WTC11 (cell line): Measurements from ENCODE around the gene SHC2.

ENCODE experiments used
- E2F4 ChIP-seq: sonication (generic); formaldehyde crosslinking; IDR thresholded peaks from 2 replicates; pipeline ENCODE4 v1.8.1; 2022; ENCODE audit warnings: low read depth, mild to moderate bottlenecking, moderate library complexity, missing genetic modification reagents, borderline replicate concordance
- FOXP1 ChIP-seq: sonication (generic); formaldehyde crosslinking; IDR thresholded peaks from 2 replicates; pipeline ENCODE4 v1.8.0; 2022; ENCODE audit warnings: missing genetic modification reagents, mild to moderate bottlenecking, moderate library complexity, borderline replicate concordance
- JUN ChIP-seq: sonication (generic); formaldehyde crosslinking; IDR thresholded peaks from 2 replicates; pipeline ENCODE4 v1.8.0; 2023; ENCODE audit warnings: mild to moderate bottlenecking, missing genetic modification reagents
- KAT7 ChIP-seq: sonication (generic); formaldehyde crosslinking; IDR thresholded peaks from 2 replicates; pipeline ENCODE4 v1.8.1; 2023; ENCODE audit warnings: missing genetic modification reagents, mild to moderate bottlenecking, borderline replicate concordance
- NFE2L1 ChIP-seq: sonication (generic); formaldehyde crosslinking; IDR thresholded peaks from 2 replicates; pipeline ENCODE4 v1.8.1; 2023; ENCODE audit warnings: missing genetic modification reagents
- RELA ChIP-seq: sonication (generic); formaldehyde crosslinking; IDR thresholded peaks from 2 replicates; pipeline ENCODE4 v1.8.1; 2022; ENCODE audit warnings: missing genetic modification reagents, mild to moderate bottlenecking, borderline replicate concordance
- ZNF121 ChIP-seq: sonication (generic); formaldehyde crosslinking; IDR thresholded peaks from 2 replicates; pipeline ENCODE4 v1.8.0; 2023; ENCODE audit warnings: missing genetic modification reagents
- ZNF138 ChIP-seq: sonication (generic); formaldehyde crosslinking; conservative IDR thresholded peaks from 2 replicates; pipeline ENCODE4 v1.8.1; 2022; ENCODE audit warnings: mild to moderate bottlenecking, moderate library complexity, missing genetic modification reagents
- TF ChIP-seq, protein P1 (sequence below): fragments of 200-600 bp; IDR thresholded peaks from 2 replicates; pipeline ENCODE4 v1.8.0; 2022; ENCODE audit warnings: antibody characterized with exemption
- TF ChIP-seq, protein P2 (sequence below): sonication (generic); formaldehyde crosslinking; IDR thresholded peaks from 2 replicates; pipeline ENCODE4 v1.8.0; 2022; ENCODE audit warnings: mild to moderate bottlenecking, missing genetic modification reagents
- TF ChIP-seq, protein P3 (sequence below): sonication (generic); formaldehyde crosslinking; IDR thresholded peaks from 2 replicates; pipeline ENCODE4 v1.8.0; 2022; ENCODE audit warnings: mild to moderate bottlenecking, missing genetic modification reagents
- TF ChIP-seq, protein P4 (sequence below): sonication (generic); formaldehyde crosslinking; IDR thresholded peaks from 2 replicates; pipeline ENCODE4 v1.8.0; 2022; ENCODE audit warnings: mild to moderate bottlenecking, missing genetic modification reagents

DNA sequence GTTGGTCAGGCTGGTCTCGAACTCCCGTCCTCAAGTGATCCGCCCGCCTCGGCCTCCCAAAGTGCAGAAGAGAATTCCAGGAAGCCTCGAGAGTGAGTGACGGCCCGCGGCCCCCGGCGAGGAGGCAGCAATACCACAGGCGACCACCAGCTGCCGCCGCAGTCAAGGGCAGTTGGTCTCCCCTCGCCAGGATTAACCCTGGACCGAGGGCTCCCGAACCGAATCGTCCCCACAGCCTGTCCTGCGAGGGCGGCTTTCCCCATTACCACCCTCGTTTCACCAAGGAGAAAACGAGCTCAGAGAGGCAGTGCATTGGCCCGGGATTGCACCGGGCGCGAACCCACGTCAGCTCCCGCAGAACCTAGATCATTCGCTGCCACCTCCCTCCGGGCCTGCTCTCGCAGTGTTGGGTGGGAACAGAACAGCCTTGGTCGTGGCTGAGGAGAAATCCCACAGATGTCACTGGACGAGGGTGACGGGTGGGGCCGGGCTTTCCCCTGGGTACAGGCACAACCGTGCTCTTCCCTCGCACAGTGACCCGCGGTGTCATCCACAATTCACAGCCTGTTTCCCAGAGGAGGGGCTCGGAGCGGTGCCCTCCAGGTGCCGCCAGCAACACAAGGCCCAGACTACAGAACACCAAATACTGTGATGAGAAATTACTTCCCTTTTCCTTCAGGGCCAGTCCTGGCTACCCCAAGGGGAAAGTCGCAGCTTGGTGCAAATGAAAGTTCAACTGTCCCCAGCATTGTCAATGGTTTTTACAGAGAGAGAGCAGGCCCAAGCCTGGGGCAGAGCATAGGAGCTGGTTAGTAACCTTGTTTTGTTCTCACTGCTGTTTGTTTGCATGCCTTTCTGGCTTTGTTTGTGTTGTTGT, 76.7 kb downstream of the SHC2 start:
- no peak for TF ChIP-seq ZNF121 (CRISPR knock-in tag)
- TF ChIP-seq, protein P1, sequence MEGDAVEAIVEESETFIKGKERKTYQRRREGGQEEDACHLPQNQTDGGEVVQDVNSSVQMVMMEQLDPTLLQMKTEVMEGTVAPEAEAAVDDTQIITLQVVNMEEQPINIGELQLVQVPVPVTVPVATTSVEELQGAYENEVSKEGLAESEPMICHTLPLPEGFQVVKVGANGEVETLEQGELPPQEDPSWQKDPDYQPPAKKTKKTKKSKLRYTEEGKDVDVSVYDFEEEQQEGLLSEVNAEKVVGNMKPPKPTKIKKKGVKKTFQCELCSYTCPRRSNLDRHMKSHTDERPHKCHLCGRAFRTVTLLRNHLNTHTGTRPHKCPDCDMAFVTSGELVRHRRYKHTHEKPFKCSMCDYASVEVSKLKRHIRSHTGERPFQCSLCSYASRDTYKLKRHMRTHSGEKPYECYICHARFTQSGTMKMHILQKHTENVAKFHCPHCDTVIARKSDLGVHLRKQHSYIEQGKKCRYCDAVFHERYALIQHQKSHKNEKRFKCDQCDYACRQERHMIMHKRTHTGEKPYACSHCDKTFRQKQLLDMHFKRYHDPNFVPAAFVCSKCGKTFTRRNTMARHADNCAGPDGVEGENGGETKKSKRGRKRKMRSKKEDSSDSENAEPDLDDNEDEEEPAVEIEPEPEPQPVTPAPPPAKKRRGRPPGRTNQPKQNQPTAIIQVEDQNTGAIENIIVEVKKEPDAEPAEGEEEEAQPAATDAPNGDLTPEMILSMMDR = peak; percentile 68
- TF ChIP-seq, protein P2, sequence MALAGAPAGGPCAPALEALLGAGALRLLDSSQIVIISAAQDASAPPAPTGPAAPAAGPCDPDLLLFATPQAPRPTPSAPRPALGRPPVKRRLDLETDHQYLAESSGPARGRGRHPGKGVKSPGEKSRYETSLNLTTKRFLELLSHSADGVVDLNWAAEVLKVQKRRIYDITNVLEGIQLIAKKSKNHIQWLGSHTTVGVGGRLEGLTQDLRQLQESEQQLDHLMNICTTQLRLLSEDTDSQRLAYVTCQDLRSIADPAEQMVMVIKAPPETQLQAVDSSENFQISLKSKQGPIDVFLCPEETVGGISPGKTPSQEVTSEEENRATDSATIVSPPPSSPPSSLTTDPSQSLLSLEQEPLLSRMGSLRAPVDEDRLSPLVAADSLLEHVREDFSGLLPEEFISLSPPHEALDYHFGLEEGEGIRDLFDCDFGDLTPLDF (CRISPR knock-in tag) = no peak
- no peak for TF ChIP-seq KAT7 (CRISPR knock-in tag)
- TF ChIP-seq, protein P3, sequence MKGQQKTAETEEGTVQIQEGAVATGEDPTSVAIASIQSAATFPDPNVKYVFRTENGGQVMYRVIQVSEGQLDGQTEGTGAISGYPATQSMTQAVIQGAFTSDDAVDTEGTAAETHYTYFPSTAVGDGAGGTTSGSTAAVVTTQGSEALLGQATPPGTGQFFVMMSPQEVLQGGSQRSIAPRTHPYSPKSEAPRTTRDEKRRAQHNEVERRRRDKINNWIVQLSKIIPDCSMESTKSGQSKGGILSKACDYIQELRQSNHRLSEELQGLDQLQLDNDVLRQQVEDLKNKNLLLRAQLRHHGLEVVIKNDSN = 0 out of 2 replicates have a peak, but pooled peaks have one; percentile 14
- TF ChIP-seq, protein P4, sequence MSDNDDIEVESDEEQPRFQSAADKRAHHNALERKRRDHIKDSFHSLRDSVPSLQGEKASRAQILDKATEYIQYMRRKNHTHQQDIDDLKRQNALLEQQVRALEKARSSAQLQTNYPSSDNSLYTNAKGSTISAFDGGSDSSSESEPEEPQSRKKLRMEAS (CRISPR knock-in tag) = peak; percentile 61
- no peak for TF ChIP-seq NFE2L1
- TF ChIP-seq ZNF138 = no peak
- TF ChIP-seq RELA (CRISPR knock-in tag) = no peak
- TF ChIP-seq E2F4 (CRISPR knock-in tag) = no peak
- TF ChIP-seq FOXP1 (CRISPR knock-in tag) = no peak
- no peak for TF ChIP-seq JUN (CRISPR knock-in tag)
